Measurements from ENCODE around the gene HOXC5. TPM values are rescaled to one million over a fixed set of nuclear protein-coding genes. Genes with fewer than 3 reads are reported as not detected.

HOXC5 gene
- total RNA-seq, 1 donor from 2014 or later, result not detected

DNA sequence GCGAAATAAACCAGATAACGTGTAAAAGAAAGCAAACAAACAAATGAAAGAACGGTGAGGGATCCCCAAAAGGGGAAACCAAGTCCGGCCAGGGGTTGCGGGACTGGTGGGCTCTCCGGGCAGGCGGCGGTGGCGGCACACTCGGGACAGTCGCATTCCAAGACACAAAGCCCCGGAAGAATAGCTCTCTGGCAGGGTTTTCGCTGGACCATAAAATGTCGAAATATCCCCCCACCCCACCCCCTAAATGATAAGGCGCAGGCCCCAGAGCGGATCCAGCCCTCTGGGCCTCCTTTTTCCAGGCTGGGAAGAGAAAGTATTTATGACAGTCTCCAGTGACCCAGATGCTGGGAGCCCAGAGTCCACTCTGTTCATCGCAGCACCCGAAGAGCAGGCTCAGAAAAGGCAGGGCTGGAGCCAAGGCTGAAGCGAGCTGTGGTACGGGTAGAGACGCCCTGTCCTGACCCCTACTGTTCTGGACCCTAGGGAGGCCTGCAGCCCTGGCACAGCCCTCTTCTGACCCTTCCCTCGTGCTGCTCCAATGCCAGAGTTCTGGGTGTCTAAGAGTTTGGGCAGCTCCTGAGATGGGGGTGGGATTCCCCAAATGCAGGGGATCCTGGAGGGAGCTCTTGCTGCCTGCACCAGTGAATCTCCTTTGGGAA lies 26.2 kb upstream of the HOXC5 start:
- DNase-seq (ENCODE audit: low spot score), result no peak

DNA sequence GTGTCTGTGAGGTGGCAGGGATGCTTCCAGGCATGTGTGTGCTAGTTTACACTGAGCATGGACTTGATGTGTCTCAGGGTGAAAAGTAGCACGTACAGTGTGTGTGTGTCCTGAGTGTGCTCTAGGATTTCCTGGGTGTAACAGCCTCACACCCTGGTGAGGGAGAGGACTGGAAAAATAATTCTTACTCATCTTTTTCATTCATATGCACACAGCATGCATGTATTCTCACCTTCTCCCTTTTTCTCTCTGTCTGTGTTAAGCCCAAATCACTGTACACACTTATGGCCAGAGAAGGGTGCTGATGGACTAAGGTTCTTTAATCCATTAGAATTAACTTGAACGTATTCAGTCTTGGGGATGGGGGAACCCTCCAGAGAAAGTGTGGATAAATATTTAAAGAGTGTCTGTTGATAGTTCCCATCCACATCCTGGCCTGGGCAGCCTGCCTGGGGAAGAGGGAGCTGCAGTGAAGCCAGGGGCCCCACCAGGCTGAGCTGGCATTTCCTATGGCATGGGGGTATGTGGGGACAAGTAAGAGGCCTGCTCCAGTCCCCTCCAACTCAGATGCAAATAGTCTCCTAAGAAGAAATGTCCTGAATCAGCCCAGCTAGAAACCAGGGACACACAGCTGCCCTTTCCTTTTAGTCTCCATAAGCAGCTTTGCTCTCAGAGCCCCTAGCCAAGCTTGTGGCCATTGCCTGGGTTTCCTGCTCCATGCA lies 25.2 kb upstream of the HOXC5 start:
- no peak for DNase-seq (ENCODE audit: low spot score)

DNA sequence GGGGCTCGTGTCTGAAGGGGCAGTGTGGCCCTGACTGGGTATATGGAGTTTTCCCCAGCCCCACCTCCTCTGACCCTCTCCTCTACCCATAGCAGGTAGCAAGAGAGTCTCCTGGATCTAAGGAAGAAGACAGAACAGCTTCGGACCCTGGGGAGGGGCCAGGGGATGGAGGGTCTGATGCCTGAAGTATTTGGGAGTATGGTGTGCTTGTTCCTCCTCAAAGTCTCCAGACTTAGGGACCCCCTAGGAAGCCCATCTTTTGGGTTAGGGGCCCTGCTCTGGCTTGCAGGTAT lies 24.6 kb upstream of the HOXC5 start:
- no peak for DNase-seq (ENCODE audit: low spot score)

DNA sequence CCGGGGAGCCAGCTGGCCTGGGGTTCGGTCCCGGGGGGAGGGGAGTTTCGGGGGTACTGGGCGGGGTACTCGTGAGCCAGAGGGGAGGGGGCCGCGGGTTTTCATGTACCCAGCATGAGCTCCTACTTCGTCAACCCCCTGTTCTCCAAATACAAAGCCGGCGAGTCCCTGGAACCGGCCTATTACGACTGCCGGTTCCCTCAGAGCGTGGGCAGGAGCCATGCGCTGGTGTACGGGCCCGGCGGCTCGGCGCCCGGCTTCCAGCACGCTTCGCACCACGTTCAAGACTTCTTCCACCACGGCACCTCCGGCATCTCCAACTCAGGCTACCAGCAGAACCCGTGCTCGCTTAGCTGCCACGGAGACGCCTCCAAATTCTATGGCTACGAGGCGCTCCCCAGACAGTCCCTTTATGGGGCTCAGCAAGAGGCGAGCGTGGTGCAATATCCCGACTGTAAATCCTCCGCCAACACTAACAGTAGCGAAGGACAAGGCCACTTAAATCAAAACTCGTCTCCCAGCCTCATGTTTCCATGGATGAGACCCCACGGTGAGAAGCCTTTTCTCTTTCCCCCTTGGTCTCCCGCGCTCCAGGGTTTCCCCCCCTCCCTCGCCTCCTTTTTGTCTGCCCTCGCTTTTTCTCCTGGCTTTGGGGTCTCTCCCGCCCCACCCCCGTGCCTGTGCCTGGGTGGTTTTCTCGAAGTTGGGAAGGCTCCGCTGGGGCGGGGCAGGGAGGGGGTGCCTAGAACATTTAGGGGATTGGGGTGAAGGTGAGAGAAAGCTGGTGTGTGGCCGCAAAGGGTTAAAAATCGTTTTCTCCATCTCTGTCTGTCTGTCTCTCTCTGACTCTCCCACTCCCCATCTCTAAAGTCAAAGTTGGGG lies 23.4 kb upstream of the HOXC5 start:
- DNase-seq (ENCODE audit: low spot score), result no peak

DNA sequence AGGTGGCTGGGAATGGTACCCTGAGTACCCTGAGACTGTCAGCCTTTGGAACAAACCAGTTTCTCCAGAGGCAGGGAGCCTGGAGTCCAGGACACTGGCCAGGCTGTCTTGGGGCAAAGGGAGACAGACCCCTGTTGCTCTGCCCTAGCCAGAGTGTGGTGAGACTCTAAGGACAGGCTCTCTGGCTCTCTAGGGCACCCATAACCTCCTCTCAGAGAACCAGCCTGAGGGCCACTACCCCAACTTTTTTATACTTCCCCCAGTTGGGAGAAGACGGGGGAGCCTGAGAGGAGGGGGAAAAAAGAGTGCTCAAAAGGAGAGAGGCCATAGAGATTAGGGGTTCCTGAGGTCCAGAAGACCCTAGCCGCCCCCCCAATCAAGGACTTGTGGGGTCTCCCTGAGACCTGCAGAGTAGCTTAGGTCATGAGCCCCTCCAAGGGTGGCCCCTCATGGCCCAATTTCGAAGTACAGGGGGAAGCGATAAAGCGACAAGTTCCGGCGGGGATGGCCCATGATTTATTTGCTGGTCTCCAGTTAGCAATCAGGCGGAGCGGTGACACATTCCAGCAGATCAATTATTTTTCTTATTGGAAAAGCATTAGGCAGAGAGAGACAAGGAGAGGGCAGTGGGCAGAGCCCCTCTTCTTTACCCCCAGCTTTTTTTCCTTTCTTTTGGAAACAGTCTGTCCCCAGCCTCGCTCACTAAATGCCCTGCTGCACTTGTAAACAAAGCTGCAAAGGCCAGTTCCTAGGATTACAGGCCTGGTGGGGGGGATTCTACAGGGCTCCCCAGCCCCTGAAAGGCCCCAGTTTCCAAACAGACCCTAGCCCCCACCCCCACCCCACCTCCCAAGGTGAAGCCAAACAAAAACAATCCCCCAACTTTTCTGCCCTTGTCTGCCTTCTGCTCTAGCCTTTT lies 22.5 kb upstream of the HOXC5 start:
- no peak for DNase-seq (ENCODE audit: low spot score)

DNA sequence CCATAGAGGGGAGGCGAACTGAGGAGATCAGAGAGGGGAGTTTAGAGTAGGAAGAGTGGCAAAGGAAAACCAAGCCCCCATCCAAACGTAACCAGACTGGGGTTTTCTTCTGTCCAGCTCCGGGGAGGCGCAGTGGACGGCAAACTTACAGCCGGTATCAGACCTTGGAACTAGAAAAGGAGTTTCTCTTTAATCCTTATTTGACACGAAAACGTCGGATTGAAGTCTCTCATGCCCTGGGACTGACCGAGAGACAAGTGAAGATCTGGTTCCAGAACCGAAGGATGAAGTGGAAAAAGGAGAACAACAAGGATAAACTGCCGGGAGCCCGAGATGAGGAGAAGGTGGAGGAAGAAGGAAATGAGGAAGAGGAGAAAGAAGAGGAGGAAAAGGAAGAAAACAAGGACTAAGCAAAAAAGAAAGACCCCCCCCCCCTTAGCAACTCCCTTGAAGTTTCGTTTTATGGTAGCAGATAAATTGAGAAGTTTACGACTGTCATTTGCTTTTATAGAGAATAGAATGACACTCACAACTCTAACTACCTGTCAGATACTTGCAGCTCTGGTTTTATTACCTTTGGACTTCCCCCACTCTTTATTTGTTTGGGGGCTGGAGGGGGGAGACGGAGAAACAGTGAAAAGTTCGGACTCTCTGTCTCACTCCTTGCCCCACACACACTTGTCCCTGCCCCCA lies 21.7 kb upstream of the HOXC5 start:
- no peak for DNase-seq (ENCODE audit: low spot score)

DNA sequence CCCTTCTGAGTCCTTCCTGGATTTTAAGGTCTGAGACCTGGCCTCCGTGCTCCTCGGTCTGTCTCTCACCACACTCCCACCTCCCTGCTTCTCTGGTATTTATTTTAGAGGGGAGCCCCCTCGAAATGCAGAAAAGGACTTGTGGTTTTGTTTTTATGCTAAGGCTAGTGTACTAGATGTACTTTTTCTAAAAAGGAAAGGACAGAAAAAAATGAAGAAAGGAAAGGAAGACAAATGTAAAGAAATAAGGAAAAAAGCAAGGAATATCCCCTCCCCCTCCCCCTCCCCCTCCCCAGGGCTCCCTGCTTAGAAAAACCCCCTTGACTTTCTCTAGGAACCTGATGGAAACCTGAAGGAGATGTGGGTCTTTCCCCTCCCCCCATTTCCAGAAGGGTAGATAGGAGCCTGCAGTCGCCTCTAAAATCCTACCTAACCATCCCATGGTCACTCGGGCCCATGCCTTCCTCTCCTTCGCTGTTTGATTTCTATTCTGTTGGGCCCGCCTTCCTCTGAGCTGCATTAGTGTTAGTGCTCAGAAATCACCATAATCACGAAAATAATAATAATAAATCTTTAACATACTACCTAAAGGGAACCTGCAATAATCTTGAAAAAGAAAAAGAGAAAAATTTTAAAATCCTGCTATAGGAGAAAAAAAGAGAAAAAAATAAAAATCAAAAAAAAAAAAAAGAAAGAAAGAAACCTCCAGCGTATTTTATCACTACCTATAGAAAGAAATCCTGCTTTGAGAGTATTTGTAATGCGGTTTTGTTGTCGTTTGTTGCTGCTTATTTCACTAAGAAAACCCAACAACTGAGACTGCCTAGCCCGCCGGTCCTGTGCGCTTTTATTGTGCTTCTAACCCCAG lies 21.0 kb upstream of the HOXC5 start:
- no peak for DNase-seq (ENCODE audit: low spot score)

DNA sequence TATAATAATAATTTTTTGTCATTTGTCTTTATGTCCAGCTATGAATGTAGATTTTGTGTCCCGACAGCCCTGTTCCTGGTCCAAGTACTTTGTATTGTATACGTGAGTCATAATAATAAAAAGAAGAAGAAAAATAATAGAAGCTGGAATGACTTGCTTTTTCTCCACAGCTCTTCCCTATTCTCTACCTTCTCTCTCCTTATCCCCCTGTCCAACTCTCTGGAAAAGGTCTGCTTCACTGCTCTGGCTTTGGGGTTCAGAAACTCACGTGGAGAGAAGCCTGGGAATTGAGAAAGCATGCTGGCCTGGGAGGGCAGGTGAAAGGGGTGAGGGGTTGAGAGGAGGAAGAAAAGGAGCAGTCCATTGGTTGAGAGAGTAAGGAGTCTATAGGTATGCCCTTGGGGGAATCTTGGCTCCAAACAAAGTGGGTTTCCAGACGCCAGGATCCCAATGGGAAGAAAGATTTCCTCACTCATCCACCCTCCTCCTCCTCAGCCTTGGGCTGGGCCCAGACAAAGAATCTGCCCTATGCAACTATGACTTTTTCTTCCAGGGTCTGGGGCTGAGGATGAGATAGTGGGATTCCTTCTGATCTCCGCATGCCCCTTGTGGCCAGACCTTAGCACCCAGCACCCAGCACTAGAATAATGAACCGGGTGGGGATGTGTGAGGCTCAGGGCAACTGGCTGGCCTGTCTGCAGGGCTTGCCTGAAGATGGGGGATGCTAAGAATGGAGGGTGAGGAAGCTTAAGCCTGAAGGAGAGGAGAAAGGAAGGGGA lies 20.0 kb upstream of the HOXC5 start:
- no peak for DNase-seq (ENCODE audit: low spot score)

DNA sequence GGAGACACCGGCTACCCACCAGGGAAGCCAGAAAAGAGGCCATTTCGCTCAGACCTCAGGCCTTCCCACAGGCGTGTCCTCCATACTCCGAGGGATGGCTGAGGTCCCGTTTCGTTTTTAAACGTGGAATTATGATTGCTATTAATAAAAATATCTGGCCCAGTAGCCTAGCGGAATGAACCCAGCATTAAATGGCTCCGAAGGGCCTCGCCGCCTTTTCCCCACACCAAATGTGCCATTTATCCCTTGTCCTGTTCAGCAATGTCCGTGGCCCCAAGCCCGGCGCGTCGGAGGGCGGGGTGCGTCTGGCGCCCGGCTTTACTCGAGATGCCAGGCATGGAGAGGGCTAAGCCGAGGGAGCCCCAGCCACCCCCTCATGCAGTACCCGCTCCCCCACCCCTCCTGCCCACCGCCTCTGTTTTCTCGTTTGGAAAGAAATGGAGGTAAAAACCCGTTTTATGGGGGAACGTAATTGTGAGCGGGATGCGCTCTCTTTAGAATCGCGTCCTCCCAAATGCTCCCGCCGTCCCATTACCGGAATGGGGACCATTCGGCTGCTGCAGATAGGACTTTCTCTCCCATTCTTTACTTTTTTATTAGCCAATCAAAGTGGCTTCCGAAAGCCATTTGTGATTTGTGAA lies 18.4 kb upstream of the HOXC5 start:
- no peak for DNase-seq (ENCODE audit: low spot score)

DNA sequence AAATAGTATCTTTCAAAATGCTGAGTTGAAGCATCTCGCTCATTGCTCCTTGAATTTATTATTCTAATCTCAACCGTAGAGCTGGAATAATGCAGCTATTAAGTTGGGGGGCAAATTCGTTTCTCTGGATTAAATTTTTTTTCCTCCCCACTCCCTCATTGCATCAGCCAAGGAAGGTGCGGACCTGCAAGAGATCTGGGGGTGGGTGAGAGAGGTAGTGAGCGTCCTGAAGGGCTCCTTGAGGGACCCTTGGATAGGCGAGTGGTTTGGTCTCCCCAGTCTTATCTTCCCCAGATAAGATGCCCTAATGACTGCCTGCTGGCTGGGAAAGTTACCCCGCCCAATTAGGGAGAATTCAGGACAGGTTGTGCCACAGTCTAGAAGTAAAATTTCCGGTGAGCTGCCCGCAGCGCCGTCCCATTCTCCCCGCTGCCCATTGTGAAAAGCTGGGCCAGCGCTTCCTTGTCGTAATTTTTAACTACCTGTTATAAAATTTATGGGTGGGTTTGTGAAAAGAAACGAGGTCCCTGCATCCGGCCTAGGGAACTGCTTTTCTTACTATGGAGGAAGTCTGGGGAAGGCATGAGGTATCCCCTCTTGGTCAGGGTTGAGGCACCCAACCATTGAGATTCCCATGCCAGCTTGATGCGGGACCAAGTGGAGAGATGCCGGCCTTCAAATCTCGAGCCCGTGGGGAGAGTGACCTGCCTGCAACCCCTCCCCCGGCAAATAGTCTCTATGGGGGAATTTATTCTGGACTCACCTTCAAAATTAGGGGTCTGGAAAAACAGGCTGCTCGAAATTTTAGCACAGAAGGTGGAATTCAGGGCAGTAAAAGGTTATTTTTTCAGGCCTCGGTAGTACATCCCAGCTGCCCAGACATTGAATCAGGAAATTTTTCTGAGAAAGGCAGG lies 17.6 kb upstream of the HOXC5 start:
- DNase-seq (ENCODE audit: low spot score), result no peak

DNA sequence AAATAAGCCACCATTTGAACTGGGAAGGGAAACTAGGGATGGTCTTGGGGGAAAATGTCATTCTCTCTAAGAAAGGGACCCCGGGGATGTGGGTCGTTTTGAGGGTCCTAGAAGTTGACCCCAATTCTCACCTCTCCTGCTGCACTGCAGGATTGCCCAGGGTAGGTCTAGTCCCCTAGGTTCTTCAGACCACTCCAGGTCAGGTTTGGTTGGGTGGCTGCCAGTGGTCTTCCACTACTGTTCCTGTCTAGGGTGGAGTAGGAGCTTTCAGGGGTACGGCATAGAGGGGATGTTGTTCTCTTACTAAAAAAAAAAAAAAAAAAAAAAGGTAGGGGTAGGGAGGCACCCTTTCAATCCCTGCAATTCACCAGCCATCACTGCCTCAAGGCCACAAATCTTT lies 16.8 kb upstream of the HOXC5 start:
- DNase-seq (ENCODE audit: low spot score), result no peak

DNA sequence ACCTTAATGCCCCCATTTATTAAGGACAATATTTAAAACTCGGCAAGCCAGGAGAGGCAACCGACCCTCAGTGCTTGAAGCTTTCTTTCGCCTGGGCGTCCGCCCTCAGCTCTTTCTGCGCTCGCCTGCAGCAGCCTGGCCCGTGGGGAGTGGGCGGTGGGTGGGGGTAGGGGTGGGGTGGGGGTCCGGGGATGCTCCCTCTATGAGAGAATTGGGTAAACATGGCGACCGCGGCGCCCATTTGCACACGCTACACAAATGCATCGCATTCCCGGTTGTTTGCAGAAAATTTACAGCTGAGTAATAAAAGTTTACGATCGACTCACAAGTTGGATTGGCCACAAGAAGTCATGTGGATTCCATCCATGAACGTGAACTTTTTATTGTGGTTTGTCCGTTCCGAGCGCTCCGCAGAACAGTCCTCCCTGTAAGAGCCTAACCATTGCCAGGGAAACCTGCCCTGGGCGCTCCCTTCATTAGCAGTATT lies 16.3 kb upstream of the HOXC5 start:
- DNase-seq (ENCODE audit: low spot score), result no peak

DNA sequence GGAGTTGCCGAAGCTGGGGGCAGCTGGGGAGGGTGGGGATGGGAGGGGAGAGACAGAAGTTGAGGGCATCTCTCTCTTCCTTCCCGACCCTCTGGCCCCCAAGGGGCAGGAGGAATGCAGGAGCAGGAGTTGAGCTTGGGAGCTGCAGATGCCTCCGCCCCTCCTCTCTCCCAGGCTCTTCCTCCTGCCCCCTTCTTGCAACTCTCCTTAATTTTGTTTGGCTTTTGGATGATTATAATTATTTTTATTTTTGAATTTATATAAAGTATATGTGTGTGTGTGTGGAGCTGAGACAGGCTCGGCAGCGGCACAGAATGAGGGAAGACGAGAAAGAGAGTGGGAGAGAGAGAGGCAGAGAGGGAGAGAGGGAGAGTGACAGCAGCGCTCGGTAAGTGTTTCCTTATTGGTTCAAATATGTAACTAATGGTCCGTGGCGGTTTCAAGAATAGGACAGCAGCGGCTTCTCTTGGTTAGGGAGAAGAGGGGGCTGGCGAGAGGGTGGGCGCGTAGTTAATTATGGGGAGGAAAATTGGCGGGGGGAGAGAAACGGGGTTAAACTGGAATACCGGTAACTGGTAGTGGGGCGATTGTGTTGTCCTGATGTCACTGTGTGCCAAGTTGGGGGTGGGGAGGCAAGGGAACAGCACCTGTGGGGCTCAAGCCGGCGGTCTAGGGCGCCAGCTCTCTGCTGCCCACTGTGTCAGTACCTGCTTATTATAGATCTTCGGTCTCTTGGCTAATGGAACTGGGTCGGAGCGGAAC lies 15.6 kb upstream of the HOXC5 start:
- DNase-seq (ENCODE audit: low spot score), result no peak

DNA sequence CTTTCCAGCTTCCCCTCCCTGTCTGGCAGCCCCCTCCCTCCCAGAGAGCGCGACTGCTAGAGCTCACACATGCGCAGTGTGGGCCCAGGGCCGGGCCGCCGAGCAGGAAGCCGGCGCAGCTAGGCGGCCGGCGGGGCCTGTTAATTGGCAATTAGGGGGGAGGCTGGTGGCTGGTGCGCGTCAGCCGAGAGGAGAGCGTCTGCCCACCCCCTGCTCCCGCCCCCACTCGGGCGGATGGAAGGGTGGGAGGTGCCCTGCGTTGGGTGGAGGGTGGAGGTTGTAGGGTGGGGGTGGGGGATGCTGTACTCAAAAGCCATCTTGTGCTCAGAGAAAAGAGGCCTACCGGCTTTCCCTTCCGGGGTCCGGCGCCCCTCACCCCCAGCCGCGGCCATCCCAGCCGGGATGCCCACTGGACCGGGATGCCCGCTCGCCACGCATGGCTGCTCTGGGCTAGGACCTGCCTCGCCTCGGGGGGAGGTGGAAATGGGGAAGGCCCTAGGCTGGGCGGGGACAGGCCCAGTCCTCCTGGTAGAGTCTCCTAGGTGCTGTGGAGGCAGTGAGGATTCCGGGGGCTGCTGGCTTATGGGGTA lies 14.9 kb upstream of the HOXC5 start:
- peak; percentile 60 for DNase-seq (ENCODE audit: low spot score)

DNA sequence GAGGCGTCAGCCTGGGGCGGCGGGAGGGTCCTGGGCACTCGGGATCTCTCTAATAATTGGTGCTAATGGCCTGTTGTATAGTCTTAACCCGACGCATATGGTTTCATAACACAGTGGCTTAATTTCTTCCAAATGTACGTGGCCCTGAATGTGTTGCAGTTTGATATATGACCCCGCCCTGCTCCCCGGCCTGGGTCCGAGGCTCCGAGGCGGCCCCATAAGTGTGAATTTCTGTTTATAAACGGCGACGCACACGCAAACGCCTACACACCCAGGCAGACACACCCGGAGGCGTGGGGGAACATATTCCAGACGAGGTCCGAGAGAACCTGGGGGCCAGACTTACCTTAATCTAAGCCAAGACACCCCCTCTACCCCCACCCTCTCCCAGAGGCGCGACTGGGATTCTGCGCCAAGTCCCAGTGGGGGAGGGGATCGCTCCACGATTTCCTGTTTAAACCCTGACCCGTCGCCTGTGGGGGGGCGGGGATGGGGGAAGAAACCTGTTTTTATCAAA lies 14.3 kb upstream of the HOXC5 start:
- no peak for DNase-seq (ENCODE audit: low spot score)

DNA sequence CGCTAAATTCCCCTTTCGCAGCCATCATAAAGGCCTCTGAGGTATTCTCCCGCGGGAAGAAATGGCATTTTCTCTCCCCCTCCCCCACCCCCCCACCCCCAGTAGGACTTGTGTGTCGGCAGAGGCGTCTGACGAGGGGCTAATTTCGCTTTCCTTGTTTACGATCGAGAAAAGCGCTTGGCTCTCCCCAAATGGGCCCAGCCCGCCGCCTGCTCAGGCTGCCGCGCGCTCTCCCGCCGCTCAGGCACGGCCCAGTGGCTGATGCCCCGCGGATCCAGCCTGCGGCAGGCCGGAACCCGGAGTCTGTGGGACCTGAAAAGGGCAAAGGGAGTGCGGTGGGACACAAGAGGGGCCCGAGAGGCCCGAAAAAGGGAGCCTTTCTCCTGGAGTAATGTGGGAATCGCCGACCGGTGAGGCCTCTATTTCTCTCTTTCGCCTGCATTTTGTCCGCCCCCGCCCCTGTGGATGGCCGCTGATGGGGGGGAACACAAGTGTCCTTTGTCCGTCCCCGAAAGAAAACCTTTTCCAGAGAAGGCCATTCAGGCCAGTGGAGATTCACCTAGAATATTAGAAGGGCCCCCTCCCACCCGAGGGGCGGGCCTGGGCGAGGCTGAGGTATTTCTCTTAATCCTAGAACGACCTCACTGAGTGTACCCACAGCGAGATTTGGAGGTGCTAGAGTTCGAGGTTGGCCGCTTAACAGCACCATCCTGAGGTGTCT lies 13.6 kb upstream of the HOXC5 start:
- DNase-seq (ENCODE audit: low spot score), result no peak
